ENCODE results near the gene SPATA25.

The SPATA25 gene

DNA sequence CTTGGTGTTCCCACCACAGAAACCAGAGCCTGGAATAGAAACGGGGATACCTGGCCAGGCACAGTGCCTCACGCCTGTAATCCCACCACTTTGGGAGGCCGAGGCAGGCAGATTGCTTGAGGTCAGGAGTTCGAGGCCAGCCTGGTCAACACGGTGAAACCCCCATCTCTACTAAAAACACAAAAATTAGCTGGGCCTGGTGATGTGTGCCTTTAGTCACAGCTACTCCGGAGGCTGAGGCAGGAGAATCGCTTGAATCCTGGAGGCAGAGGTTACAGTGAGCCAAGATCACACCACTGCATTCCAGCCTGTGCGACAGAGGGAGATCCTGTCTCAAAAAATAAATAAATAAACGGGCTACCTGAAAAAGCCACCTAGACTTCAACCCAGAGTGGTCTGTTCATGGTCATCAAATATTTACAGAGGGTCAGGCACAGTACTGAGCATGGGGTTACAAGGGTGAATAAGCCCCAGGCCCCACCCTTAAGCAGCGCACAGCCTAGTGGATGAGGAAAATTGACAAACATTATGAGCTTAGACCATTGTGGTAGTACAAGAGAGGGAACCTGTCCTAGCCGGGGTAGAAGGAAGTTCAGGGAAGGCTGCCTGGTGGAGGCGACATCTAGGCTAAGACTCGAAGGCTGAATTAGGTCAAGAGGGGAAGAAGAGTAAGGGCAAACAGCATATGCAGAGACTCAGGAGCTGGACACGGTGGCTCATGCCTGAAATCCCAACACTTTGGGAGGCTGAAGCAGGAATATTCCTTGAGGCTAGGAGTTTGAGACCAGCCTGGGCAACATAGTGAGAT, 39.9 kb upstream of the SPATA25 start:
- no peak overlapping the region for H3K4me3 ChIP-seq (ENCODE audit: low read depth, low read length)
- TF ChIP-seq CTCF (IDR thresholded peaks at IDR 0.05; ENCODE audit: borderline replicate concordance, insufficient read depth, low read depth, low read length), result no peak

- TF ChIP-seq CTCF (IDR thresholded peaks at IDR 0.05; ENCODE audit: borderline replicate concordance, insufficient read depth, low read depth, low read length), result no peak
- no peak overlapping the region for H3K4me3 ChIP-seq (ENCODE audit: low read depth, low read length)
Measured at GRCh38 chr20:45926731-45927070, 39.3 kb upstream of the SPATA25 start.

GRCh38 chr20:45925821-45926506, 38.5 kb upstream of the SPATA25 start:
- no peak for TF ChIP-seq CTCF (IDR thresholded peaks at IDR 0.05; ENCODE audit: borderline replicate concordance, insufficient read depth, low read depth, low read length)

GRCh38 chr20:45924391-45925261, 37.2 kb upstream of the SPATA25 start:
- TF ChIP-seq CTCF (IDR thresholded peaks at IDR 0.05; ENCODE audit: borderline replicate concordance, insufficient read depth, low read depth, low read length), result no peak
- no peak overlapping the region for H3K4me3 ChIP-seq (ENCODE audit: low read depth, low read length)

More at GRCh38 chr20:45925821-45926506, 38.5 kb upstream of the SPATA25 start:
- no peak overlapping the region for H3K4me3 ChIP-seq (ENCODE audit: low read depth, low read length)

DNA sequence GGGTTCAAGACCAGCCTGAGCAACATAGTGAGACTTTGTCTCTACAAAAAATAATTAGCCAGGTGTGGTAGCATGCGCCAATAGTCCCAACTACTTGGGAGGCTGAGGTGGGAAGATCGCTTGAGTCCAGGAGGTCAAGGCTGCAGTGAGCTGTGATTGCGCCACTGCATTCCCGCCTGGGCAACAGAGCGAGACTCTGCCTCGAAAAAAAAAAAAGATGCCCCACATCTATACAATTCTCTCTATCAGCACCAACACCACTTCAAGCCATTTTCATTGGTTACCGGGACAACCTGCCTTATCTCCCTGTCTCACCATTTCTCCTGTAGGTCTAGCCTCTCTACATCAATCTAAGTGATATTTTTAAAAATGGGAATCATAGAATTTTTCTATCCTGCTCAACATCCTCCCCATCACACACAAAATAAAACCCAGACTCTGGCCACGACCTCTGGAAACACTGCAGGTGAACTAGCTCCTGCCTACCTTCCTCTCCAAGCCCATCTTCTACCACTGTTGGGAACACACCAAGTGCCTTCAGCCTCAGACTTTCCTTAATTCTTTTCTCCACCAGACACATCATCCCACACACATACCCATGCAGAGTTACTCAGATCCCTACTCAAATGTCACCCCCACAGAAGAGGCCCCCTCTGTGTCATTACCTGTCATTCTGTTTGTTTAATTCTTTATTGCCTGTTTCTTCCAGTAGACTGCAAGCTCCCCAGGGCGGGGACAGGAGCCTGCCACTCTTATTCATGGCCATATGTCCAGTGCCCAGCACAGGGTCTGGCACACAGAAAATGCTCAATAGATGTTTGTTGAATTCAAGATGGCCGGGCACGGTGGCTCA, 34.1 kb upstream of the SPATA25 start:
- H3K4me3 ChIP-seq (ENCODE audit: low read depth, low read length), result no peak overlapping the region
- TF ChIP-seq CTCF (IDR thresholded peaks at IDR 0.05; ENCODE audit: borderline replicate concordance, insufficient read depth, low read depth, low read length), result no peak

Measured in GM12875 (cell line).